ENCODE results near the gene FCAMR.
A peak's percentile ranks its signal among the peaks of the same experiment; 100 is the strongest.

FCAMR gene

DNA sequence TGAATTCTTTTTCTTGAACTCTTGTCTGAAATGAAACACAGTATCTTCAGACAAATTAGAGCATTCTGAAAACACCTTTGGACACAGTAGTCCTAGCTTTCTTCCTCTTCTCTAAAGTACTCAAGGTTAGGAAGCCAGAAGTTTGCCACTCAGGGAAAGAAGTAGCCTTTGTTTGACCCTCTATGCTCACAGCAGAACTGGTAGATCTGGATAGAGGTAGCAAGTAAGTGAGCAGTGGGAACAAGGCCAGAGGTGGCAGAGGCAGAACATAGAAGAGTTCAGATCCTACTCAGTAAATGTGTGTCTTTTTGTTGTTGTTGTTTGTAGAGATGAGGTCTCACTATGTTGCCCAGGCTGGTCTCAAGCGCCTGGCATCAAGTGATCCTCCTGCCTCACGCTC is 16.6 kb downstream of the FCAMR start:
- no peaks in the 10 kb centered on the region for H3K36me3 ChIP-seq (ENCODE audit: control insufficient read depth in 1 of 2, insufficient read depth in 2 of 2, low read depth in 1 of 2, low read length in 2 of 2)
- 75% methylated on average over 2 of the region's 2 CpGs for WGBS
- no peak overlapping the region for H3K4ac ChIP-seq (ENCODE audit: low read depth in 1 of 2, low read length in 2 of 2)
- no peak overlapping the region for H2BK12ac ChIP-seq (ENCODE audit: low read length in 2 of 2)
- peaks cover 0 to 70% of the 10 kb centered on the region in 2 experiments for H3K27me3 ChIP-seq (ENCODE audit: control insufficient read depth in 1 of 2, insufficient read depth in 1 of 2, low read length in 2 of 2)
- H2BK5ac ChIP-seq (ENCODE audit: low read depth, low read length, poor library complexity, severe bottlenecking) = no peak overlapping the region
- H3K14ac ChIP-seq (ENCODE audit: low read length in 2 of 2) = no peak overlapping the region
- no peak overlapping the region for H3K23ac ChIP-seq (ENCODE audit: low read length in 2 of 2)
- H3K4me1 ChIP-seq (ENCODE audit: control insufficient read depth, insufficient read depth, low read depth, low read length) = peaks cover 25% of the 10 kb centered on the region
- no peak overlapping the region for H4K91ac ChIP-seq (ENCODE audit: low read length)
- no peak overlapping the region for H3K18ac ChIP-seq (ENCODE audit: low read depth in 1 of 2, low read length in 2 of 2)
- no peak overlapping the region for H4K8ac ChIP-seq (ENCODE audit: low read length)
- H3K9me3 ChIP-seq (ENCODE audit: control insufficient read depth, low read length) = peaks cover 8% of the 10 kb centered on the region
- H3K4me3 ChIP-seq (ENCODE audit: insufficient read depth in 1 of 2, low read depth in 1 of 2, low read length in 2 of 2) = no peak overlapping the region
- H3K4me2 ChIP-seq (ENCODE audit: low read length, poor library complexity, severe bottlenecking) = no peak overlapping the region
- H2BK15ac ChIP-seq (ENCODE audit: low read depth, poor library complexity, severe bottlenecking) = no peak overlapping the region
- peak overlapping the region; percentile 28 for H2AK5ac ChIP-seq (ENCODE audit: low read length, severe bottlenecking)
- H3K27ac ChIP-seq (ENCODE audit: low read length, poor library complexity, severe bottlenecking) = no peak overlapping the region
- no peak overlapping the region for H3K9ac ChIP-seq (ENCODE audit: low read length)
- no peak overlapping the region for H2BK120ac ChIP-seq (ENCODE audit: low read depth, low read length)
- no peaks in the 10 kb centered on the region for H3K79me1 ChIP-seq (replicated peaks; ENCODE audit: low read length, poor library complexity, severe bottlenecking)
- no peak for DNase-seq
- H2AFZ ChIP-seq (ENCODE audit: low read depth, low read length) = no peak overlapping the region

- Histone ChIP-seq H3K36me3 (ENCODE audit: control insufficient read depth in 1 of 2, insufficient read depth in 2 of 2, low read depth in 1 of 2, low read length in 2 of 2) (no peaks in the 10 kb centered on the region), H4K91ac (ENCODE audit: low read length) (no peak overlapping the region), H3K27me3 (ENCODE audit: control insufficient read depth in 1 of 2, insufficient read depth in 1 of 2, low read length in 2 of 2) (peaks cover 0 to 70% of the 10 kb centered on the region in 2 experiments), H2BK15ac (ENCODE audit: low read depth, poor library complexity, severe bottlenecking) (no peak overlapping the region), H3K27ac (ENCODE audit: low read length, poor library complexity, severe bottlenecking) (peak overlapping the region; percentile 91), H3K23ac (ENCODE audit: low read length in 2 of 2) (no peak overlapping the region), H3K79me1 (replicated peaks; ENCODE audit: low read length, poor library complexity, severe bottlenecking) (no peaks in the 10 kb centered on the region), H3K4me2 (ENCODE audit: low read length, poor library complexity, severe bottlenecking) (no peak overlapping the region), H2BK12ac (ENCODE audit: low read length in 2 of 2) (no peak overlapping the region), H3K4me1 (ENCODE audit: control insufficient read depth, insufficient read depth, low read depth, low read length) (peaks cover 27% of the 10 kb centered on the region), H3K18ac (ENCODE audit: low read depth in 1 of 2, low read length in 2 of 2) (no peak overlapping the region), H3K4me3 (ENCODE audit: insufficient read depth in 1 of 2, low read depth in 1 of 2, low read length in 2 of 2) (no peak overlapping the region), H2AK5ac (ENCODE audit: low read length, severe bottlenecking) (peak overlapping the region; percentile 97), H4K8ac (ENCODE audit: low read length) (no peak overlapping the region), H3K4ac (ENCODE audit: low read depth in 1 of 2, low read length in 2 of 2) (no peak overlapping the region), H3K9ac (ENCODE audit: low read length) (no peak overlapping the region), H2AFZ (ENCODE audit: low read depth, low read length) (no peak overlapping the region), H2BK120ac (ENCODE audit: low read depth, low read length) (no peak overlapping the region), H2BK5ac (ENCODE audit: low read depth, low read length, poor library complexity, severe bottlenecking) (peak overlapping the region; percentile 79), H3K9me3 (ENCODE audit: control insufficient read depth, low read length) (peaks cover 8% of the 10 kb centered on the region), H3K14ac (ENCODE audit: low read length in 2 of 2) (no peak overlapping the region)
- 95% methylated on average over 3 of the region's 3 CpGs for WGBS
- DNase-seq = no peak
These were observed 17.1 kb downstream of the FCAMR start for GRCh38 chr1:206953126-206953525.

DNA sequence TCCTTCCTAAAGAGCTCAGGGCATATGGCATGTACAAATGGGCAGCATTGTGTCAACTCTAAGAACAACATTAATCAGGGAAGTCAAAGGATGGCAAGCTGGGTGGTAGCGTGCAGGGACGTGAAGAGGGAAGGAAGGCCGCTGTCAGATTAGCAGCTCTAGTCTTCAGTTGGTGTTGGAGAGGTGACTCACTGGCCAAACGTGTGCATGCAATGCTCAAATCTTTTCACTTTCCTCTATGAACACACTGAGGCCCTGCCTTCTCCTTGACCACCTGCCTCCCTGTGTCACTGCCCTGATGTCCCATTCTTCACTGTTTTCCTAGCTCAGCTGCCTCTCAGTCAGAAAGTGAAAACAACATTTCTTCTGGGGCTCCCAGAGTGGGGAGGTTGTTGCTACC is 18.1 kb downstream of the FCAMR start:
- H4K91ac ChIP-seq (ENCODE audit: low read length) = no peak overlapping the region
- peaks cover 27% of the 10 kb centered on the region for H3K4me1 ChIP-seq (ENCODE audit: control insufficient read depth, insufficient read depth, low read depth, low read length)
- H3K79me1 ChIP-seq (replicated peaks; ENCODE audit: low read length, poor library complexity, severe bottlenecking) = no peaks in the 10 kb centered on the region
- no peak overlapping the region for H2BK12ac ChIP-seq (ENCODE audit: low read length in 2 of 2)
- no peak overlapping the region for H3K14ac ChIP-seq (ENCODE audit: low read length in 2 of 2)
- DNase-seq = no peak
- H2AK5ac ChIP-seq (ENCODE audit: low read length, severe bottlenecking) = peak overlapping the region; percentile 51
- H3K18ac ChIP-seq (ENCODE audit: low read depth in 1 of 2, low read length in 2 of 2) = no peak overlapping the region
- peak overlapping the region; percentile 56 for H3K4me2 ChIP-seq (ENCODE audit: low read length, poor library complexity, severe bottlenecking)
- no peak overlapping the region for H3K9ac ChIP-seq (ENCODE audit: low read length)
- H2BK15ac ChIP-seq (ENCODE audit: low read depth, poor library complexity, severe bottlenecking) = no peak overlapping the region
- WGBS = 76% methylated on average over 4 of the region's 4 CpGs
- no peak overlapping the region for H4K8ac ChIP-seq (ENCODE audit: low read length)
- H2BK5ac ChIP-seq (ENCODE audit: low read depth, low read length, poor library complexity, severe bottlenecking) = peak overlapping the region; percentile 82
- peak overlapping the region; percentile 91 for H3K27ac ChIP-seq (ENCODE audit: low read length, poor library complexity, severe bottlenecking)
- H3K23ac ChIP-seq (ENCODE audit: low read length in 2 of 2) = no peak overlapping the region
- no peak overlapping the region for H3K4me3 ChIP-seq (ENCODE audit: insufficient read depth in 1 of 2, low read depth in 1 of 2, low read length in 2 of 2)
- peaks cover 8% of the 10 kb centered on the region for H3K9me3 ChIP-seq (ENCODE audit: control insufficient read depth, low read length)
- no peaks in the 10 kb centered on the region for H3K36me3 ChIP-seq (ENCODE audit: control insufficient read depth in 1 of 2, insufficient read depth in 2 of 2, low read depth in 1 of 2, low read length in 2 of 2)
- no peak overlapping the region for H3K4ac ChIP-seq (ENCODE audit: low read depth in 1 of 2, low read length in 2 of 2)
- peaks cover 0 to 64% of the 10 kb centered on the region in 2 experiments for H3K27me3 ChIP-seq (ENCODE audit: control insufficient read depth in 1 of 2, insufficient read depth in 1 of 2, low read length in 2 of 2)
- no peak overlapping the region for H2AFZ ChIP-seq (ENCODE audit: low read depth, low read length)
- no peak overlapping the region for H2BK120ac ChIP-seq (ENCODE audit: low read depth, low read length)

GRCh38 chr1:206951318-206952100 is 18.8 kb downstream of the FCAMR start:
- H4K8ac ChIP-seq (ENCODE audit: low read length) = no peak overlapping the region
- H2BK15ac ChIP-seq (ENCODE audit: low read depth, poor library complexity, severe bottlenecking) = no peak overlapping the region
- H3K4me1 ChIP-seq (ENCODE audit: control insufficient read depth, insufficient read depth, low read depth, low read length) = peaks cover 27% of the 10 kb centered on the region
- no peak overlapping the region for H3K4ac ChIP-seq (ENCODE audit: low read depth in 1 of 2, low read length in 2 of 2)
- DNase-seq = no peak
- H2AFZ ChIP-seq (ENCODE audit: low read depth, low read length) = no peak overlapping the region
- peaks cover 0 to 65% of the 10 kb centered on the region in 2 experiments for H3K27me3 ChIP-seq (ENCODE audit: control insufficient read depth in 1 of 2, insufficient read depth in 1 of 2, low read length in 2 of 2)
- H3K9ac ChIP-seq (ENCODE audit: low read length) = no peak overlapping the region
- WGBS = 95% methylated on average over 4 of the region's 4 CpGs
- no peak overlapping the region for H3K18ac ChIP-seq (ENCODE audit: low read depth in 1 of 2, low read length in 2 of 2)
- no peaks in the 10 kb centered on the region for H3K79me1 ChIP-seq (replicated peaks; ENCODE audit: low read length, poor library complexity, severe bottlenecking)
- no peak overlapping the region for H4K91ac ChIP-seq (ENCODE audit: low read length)
- H3K36me3 ChIP-seq (ENCODE audit: control insufficient read depth in 1 of 2, insufficient read depth in 2 of 2, low read depth in 1 of 2, low read length in 2 of 2) = no peaks in the 10 kb centered on the region
- peaks cover 8% of the 10 kb centered on the region for H3K9me3 ChIP-seq (ENCODE audit: control insufficient read depth, low read length)
- peak overlapping the region; percentile 57 for H2BK5ac ChIP-seq (ENCODE audit: low read depth, low read length, poor library complexity, severe bottlenecking)
- no peak overlapping the region for H2BK12ac ChIP-seq (ENCODE audit: low read length in 2 of 2)
- no peak overlapping the region for H3K14ac ChIP-seq (ENCODE audit: low read length in 2 of 2)
- no peak overlapping the region for H2BK120ac ChIP-seq (ENCODE audit: low read depth, low read length)
- H2AK5ac ChIP-seq (ENCODE audit: low read length, severe bottlenecking) = peak overlapping the region; percentile 51
- peak overlapping the region; percentile 56 for H3K4me2 ChIP-seq (ENCODE audit: low read length, poor library complexity, severe bottlenecking)
- peak overlapping the region; percentile 91 for H3K27ac ChIP-seq (ENCODE audit: low read length, poor library complexity, severe bottlenecking)
- no peak overlapping the region for H3K4me3 ChIP-seq (ENCODE audit: insufficient read depth in 1 of 2, low read depth in 1 of 2, low read length in 2 of 2)
- H3K23ac ChIP-seq (ENCODE audit: low read length in 2 of 2) = no peak overlapping the region

Measured in mesenchymal stem cell (in vitro differentiated cells and primary cell).